HG03378 (cell line): ENCODE results near the gene TSR2.

ENCODE experiments used
- ATAC-seq: cut with Tn5 transposase; IDR thresholded peaks from one replicate; pipeline ENCODE4 v1.9.1; 2021; ENCODE audit warnings: mild to moderate bottlenecking, moderate library complexity; ENCODE audit not compliant: unreplicated experiment

Gene TSR2

GRCh38 chrX:54439960-54440871 lies at the start of gene TSR2:
Gene TSR2, plus strand, starts transcription at chrX:54440404. Its CDS starts 18 bp downstream, at chrX:54440422.
- peak; percentile 95 for ATAC-seq

- no peak for ATAC-seq
Measured at GRCh38 chrX:54397113-54397512, 43.1 kb upstream of the TSR2 start.

- no peak for ATAC-seq
Measured at GRCh38 chrX:54407266-54407665, 32.9 kb upstream of the TSR2 start.

GRCh38 chrX:54411732-54412131 lies 28.5 kb upstream of the TSR2 start:
- no peak for ATAC-seq

GRCh38 chrX:54413753-54414152 lies 26.5 kb upstream of the TSR2 start:
- ATAC-seq: no peak

- no peak for ATAC-seq
Measured at GRCh38 chrX:54415534-54416350, 24.5 kb upstream of the TSR2 start.

GRCh38 chrX:54416965-54417364 lies 23.2 kb upstream of the TSR2 start:
- no peak for ATAC-seq

- no peak for ATAC-seq
Measured at GRCh38 chrX:54419559-54420302, 20.5 kb upstream of the TSR2 start.

- ATAC-seq: no peak
Measured at GRCh38 chrX:54422168-54422567, 18.0 kb upstream of the TSR2 start.

GRCh38 chrX:54423161-54423888 lies 16.9 kb upstream of the TSR2 start:
- ATAC-seq: no peak

- no peak for ATAC-seq
Measured at GRCh38 chrX:54427837-54428424, 12.3 kb upstream of the TSR2 start.

- no peak for ATAC-seq
Measured at GRCh38 chrX:54430519-54430918, 9.7 kb upstream of the TSR2 start.

GRCh38 chrX:54435121-54435520 lies 5.1 kb upstream of the TSR2 start:
- ATAC-seq: no peak

GRCh38 chrX:54442790-54443189 lies 2.6 kb downstream of the TSR2 start:
- no peak for ATAC-seq

GRCh38 chrX:54444752-54445151 lies 4.5 kb downstream of the TSR2 start:
- no peak for ATAC-seq

- ATAC-seq: no peak
Measured at GRCh38 chrX:54446084-54446483, 5.9 kb downstream of the TSR2 start.

GRCh38 chrX:54447461-54447860 lies 7.3 kb downstream of the TSR2 start:
- ATAC-seq: no peak

GRCh38 chrX:54449929-54450328 lies 9.7 kb downstream of the TSR2 start:
- ATAC-seq: no peak

- ATAC-seq: no peak
Measured at GRCh38 chrX:54452920-54453319, 12.7 kb downstream of the TSR2 start.
